Stimulated activated CD4-positive, alpha-beta T cell treated with anti-CD3 and anti-CD28 coated beads, Interleukin-1b, Interleukin-23, amount 100 ng/mL, for 4 hours (primary cell): ENCODE measurements around the gene CYP4F2.
"Not testable (repeated sequence)": the region's sequence is repeated elsewhere in the genome, so short reads cannot be mapped to it uniquely, and the experiment has no call there.

Source experiments
- DNase-seq, 2 donors: peaks; one replicate each; pipeline ENCODE4 v3.0.0-alpha.2; 2020; ENCODE audit warnings: low read depth in 2 of 2

Gene CYP4F2

DNA sequence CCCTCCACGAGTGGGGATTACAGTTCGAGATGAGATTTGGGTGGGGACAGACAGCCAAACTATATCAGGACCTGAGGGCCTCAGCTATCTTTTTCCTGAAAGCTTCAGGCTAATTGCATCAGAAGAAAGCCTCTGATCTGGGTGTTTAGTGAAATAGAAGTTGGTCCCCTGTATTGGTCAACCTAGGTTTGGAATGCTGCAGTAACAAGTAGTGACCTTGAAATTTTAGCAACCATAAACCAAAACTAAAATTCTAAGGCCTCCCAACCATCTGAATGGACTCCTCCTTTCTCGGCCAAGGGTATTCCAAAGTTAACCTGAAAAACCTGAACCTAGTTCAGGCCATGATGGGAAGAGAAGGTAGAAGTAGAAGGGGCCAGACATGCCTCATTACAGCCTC is 47.5 kb downstream of the CYP4F2 start:
- no peak for DNase-seq

GRCh38 chr19:15846923-15847322 is 51.0 kb downstream of the CYP4F2 start:
- no peak for DNase-seq

DNA sequence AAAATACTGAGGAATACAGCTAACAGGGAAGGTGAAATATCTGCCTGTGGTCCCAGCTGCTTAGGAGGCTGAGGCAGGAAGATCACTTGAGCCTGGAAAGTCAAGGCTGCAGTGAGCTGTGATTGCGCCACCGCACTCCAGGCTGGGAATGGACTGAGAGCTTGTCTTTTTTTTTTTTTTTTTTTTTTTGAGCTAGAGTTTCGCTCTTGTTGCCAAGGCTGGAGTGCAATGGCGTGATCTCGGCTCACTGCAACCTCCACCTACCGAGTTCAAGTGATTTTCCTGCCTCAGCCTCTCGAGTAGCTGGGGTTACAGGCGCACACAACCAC is 54.0 kb downstream of the CYP4F2 start:
- DNase-seq, result not testable (repeated sequence)

DNA sequence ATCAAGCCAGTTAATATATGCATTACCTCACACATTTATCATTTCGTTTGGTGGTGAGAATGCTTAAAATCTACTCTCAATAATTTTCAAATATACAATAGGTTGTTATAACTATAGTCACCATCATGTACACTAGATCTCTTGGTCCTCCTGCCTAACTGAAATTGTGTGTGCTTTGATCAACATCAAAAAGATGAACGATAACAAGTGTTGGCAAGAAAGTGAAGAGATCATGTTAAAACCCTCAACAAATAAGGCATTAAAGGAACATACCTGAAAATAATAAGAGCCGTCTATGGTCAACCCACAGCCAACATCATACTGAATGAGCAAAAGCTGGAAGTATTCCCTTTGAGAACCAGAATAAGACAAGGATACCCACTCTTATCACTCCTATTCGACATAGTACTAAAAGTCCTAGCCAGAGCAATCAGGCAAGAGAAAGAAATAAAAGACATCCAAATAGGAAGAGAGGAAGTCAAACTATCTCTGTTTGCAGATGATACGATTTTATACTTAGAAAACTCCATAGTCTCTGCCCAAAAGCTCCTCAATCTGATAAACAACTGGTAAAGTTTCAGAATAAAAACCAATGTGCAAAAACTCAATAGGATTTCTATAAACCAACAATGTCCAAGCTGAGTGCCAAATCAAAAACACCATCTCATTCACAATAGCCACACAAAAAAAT is 54.5 kb downstream of the CYP4F2 start:
- no peak for DNase-seq

DNA sequence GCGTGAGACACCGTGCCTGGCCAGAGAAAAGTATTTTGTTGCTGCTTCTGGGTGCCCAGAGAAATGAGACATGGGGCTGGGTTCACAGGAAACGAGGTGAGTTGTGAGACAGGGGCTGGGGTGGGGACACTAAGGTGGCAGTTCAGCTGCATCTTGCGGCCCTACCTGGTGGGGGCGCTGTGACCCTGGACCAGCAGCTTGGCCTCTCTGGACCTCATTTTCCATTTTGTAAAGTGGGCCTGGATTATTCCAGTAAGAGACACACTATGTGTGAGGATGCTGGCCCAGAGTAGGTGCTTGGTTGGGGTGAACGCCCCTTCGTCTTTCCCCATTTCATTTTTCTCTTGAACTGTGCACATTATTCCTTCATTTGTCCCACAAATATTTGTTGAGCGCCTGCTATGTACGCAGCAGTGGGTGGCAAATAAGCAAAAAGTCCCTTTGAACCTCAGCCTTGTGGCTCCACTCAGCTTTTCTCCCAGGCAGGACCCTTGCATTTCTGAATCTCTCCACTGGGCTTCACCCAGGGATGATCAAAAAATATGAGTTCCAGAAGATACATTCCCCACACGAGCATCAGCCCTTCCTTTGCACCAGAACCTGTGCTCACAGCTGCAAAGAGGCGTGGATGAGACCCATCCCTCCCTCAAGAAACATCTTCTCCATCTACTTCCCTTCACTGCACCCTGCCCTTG is 55.9 kb downstream of the CYP4F2 start:
- no peak for DNase-seq

GRCh38 chr19:15840833-15841232 is 57.0 kb downstream of the CYP4F2 start:
- DNase-seq, result no peak

DNA sequence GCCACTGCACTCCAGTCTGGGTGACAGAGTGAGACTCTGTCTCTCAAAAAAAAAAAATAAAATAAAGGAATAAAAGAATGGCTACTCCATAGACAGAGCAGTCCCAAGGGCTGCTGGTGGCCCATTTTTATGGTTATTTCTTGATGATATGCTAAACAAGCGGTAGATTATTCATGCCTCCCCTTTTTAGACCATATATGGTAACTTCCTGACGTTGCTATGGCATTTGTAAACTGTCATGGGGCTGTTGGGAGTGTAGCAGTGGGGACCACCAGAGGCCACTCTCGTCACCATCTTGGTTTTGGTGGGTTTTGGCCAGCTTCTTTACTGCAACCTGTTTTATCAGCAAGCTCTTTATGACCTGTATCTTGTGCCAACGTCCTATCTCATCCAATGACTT is 58.0 kb downstream of the CYP4F2 start:
- DNase-seq, result not testable (repeated sequence)

GRCh38 chr19:15838351-15838750 is 59.5 kb downstream of the CYP4F2 start:
- DNase-seq, result no peak

- peak in 1 of 2 donors; percentile 7 for DNase-seq
Measured at GRCh38 chr19:15837221-15837731, 60.6 kb downstream of the CYP4F2 start.

GRCh38 chr19:15836330-15837220 is 61.3 kb downstream of the CYP4F2 start:
- DNase-seq, result peak; percentile 88 to 89

DNA sequence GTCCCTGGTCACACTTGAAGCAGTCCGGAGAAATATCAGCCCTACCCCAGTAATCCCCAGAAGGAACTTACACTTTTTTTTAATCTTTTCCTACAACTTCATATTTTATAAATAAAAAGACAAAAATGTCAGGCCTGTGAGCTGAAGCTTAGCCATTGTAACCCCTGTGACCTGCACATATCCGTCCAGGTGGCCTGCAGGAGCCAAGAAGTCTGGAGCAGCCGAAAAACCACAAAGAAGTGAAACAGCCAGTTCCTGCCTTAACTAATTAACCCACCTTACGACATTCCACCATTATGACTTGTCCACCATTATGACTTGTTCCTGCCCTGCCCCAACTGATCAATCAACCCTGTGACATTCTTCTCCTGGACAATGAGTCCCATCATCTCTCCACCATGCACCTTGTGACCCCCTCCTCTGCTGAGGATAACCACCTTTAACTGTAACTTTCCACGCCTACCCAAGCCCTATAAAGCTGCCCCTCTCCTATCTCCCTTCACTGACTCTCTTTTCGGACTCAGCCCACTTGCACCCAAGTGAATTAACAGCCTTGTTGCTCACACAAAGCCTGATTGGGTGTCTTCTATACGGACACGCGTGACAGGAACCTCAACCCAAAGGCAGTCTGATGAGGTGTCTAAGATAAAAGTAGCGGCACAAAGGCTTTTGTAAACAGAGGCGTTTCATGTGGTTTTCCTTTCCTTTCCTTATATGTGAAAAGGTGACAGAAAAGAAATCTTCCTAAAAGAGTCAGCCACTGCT is 62.1 kb downstream of the CYP4F2 start:
- peak; percentile 7 to 39 for DNase-seq

DNA sequence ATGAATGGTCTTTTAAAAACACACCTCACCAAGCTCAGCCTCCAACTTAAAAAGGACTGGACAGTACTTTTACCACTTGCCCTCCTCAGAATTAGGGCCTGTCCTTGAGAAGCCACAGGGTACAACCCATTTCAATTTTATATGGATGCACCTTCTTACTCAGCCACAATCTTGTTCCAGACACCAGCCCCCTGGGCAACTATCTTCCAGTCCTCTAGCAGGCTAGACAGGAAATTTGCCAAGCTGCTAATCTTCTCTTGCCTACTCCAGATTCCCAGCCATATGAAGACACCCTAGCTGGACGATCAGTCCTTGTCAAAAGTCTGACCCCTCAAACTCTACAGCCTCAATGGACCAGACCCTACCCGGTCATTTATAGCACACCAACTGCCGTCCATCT is 63.6 kb downstream of the CYP4F2 start:
- DNase-seq, result not testable (repeated sequence)

DNA sequence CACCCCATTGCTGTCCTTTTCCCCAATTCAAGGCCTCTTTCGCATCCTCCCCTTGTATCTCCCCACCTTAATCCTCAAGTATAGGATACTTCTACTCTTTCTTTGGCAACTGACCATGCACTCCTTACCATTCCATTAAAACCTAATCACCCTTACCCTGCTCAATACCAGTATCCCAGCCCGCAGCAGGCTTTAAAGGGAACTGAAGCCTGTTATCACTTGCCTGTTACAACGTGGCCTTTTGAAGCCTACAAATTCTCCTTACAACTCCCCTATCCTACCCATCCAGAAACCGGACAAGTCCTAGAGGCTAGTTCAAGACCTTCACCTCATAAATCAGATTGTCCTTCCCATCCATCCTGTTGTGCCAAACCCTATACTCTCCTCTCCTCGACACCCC is 66.2 kb downstream of the CYP4F2 start:
- no peak for DNase-seq

GRCh38 chr19:15829786-15830185 is 68.1 kb downstream of the CYP4F2 start:
- DNase-seq, result no peak

DNA sequence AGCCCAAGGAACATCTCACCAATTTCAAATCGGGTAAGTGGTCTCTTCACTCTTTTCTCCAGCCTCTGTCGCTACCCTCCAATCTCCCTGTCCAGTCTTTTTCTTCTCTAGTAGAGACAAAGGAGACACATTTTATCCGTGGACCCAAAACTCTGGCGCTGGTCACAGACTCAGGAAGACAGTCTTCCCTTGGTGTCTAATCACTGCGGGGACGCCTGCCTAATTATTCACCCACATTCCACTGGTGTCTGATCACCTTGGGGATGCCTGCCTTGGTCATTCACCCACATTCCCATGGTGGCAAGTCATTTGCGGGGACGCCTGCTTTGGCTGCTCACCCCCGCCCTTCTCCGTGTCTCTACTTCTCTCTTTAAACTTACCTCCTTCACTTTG is 68.6 kb downstream of the CYP4F2 start:
- DNase-seq, result no peak

GRCh38 chr19:15828611-15829305 is 69.1 kb downstream of the CYP4F2 start:
- not testable (repeated sequence) for DNase-seq

DNA sequence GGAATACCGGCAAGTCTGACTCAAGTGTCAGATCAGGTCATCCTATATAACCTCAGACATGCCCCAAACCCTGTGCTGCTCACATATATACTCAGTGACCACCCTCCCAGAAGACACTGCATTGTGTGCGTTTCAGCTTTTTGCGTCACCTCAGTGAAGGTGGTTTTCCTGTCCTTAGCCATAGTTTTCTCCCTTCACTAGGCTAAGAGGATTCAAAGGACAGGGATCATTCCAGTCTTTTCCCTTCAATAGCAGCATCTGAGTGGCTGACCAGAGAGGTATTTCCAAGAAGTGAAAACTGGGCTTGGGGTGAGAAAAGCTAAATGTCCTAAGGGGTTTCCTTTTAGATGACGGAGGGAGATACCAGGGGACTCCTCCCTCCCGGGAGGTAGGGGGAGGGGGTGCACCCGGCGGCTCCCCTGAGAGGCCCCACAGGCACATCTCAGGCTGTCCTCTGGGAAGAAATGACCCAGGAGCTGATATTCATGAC is 69.7 kb downstream of the CYP4F2 start:
- no peak for DNase-seq
